ENCODE results near the gene CD69. TPM values are rescaled to one million over a fixed set of nuclear protein-coding genes. Genes with fewer than 3 reads are reported as not detected.
A peak's percentile ranks its signal among the peaks of the same experiment; 100 is the strongest.

Gene CD69
- total RNA-seq, 1 donor from 2014 or later: not detected

DNA sequence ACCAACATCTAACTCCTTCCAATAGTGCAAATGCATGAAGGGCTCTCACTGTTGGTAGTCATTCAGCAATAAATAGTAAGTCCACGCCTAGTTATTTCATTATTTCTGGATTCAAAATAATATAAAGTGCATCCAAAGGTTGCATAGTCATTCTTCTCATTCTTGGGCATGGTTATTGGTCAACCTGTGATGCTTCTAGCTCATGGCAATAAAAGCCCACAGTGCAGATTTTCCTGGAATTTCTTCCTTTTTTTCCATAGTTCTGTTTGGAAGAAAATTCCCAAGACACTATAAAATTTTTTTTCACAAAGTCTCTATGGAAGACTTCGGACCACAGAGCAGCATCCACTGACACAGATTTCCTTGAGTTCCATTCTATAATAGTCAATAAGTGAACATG, 7.6 kb downstream of the CD69 start:
- H3K9me3 Mint-ChIP-seq: no peaks in the 10 kb centered on the region
- no peak overlapping the region for H3K4me3 Mint-ChIP-seq
- no peaks in the 10 kb centered on the region for H3K36me3 ChIP-seq
- H3K27me3 ChIP-seq: no peaks in the 10 kb centered on the region
- H3K36me3 Mint-ChIP-seq: no peaks in the 10 kb centered on the region
- no peak overlapping the region for H2AFZ ChIP-seq (replicated peaks)
- H3K79me2 ChIP-seq (ENCODE audit: low read depth): no peaks in the 10 kb centered on the region
- no peaks in the 10 kb centered on the region for H3K4me1 ChIP-seq
- no peak for TF ChIP-seq CTCF (IDR thresholded peaks at IDR 0.05)
- no peak for TF ChIP-seq EZH2phosphoT487 (IDR thresholded peaks at IDR 0.05)
- no peak for TF ChIP-seq EZH2 (IDR thresholded peaks at IDR 0.05)
- H4K20me1 ChIP-seq (ENCODE audit: low read depth): no peaks in the 10 kb centered on the region
- H3K4me3 ChIP-seq: no peak overlapping the region
- H3K9me3 ChIP-seq (ENCODE audit: low read depth): no peaks in the 10 kb centered on the region
- H3K27me3 Mint-ChIP-seq (ENCODE audit: insufficient read depth, low read depth): no peaks in the 10 kb centered on the region
- H3K9ac ChIP-seq: no peak overlapping the region
- H3K4me2 ChIP-seq: no peak overlapping the region
- no peaks in the 10 kb centered on the region for H3F3A ChIP-seq (ENCODE audit: low read depth)
- H3K27ac Mint-ChIP-seq: no peak overlapping the region
- H3K27ac ChIP-seq: no peak overlapping the region
- H3K4me1 Mint-ChIP-seq: no peaks in the 10 kb centered on the region
- DNase-seq (ENCODE audit: low spot score): no peak

DNA sequence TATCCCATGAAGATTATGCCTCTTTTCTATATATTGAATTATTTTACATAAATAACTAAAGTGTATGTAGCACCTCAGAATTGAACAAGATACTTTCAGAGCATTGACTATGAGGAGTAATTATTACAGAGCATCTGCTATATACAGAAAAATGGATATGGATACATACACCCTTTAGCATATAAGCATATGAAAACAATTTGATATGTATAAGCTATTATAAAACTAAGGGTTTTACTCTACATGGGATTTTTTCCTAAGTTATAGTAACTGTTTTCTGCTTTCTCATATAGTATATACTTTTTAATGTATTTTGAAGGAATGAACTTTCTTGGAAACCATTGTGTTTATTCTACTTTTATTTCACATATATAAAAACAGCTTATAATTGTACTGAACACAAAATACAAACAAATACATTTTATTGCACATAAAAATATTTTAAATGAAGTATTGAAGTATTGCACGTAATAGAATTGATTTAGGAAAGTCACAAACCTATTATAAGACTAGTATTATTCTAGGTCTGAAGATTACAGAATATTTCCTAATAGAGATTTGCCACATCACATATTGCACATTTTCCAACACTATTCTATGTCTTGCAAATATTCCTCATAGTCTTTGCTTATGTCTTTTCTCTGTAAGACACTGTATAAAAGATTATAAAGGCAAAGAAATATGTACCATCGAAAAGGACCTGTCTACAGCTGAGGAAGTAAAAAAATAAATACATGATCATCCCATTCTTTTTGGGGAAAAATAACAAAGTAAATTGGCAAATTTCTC, 8.4 kb downstream of the CD69 start:
- no peaks in the 10 kb centered on the region for H3K79me2 ChIP-seq (ENCODE audit: low read depth)
- H3K27ac ChIP-seq: no peak overlapping the region
- no peak overlapping the region for H3K27ac Mint-ChIP-seq
- no peaks in the 10 kb centered on the region for H3F3A ChIP-seq (ENCODE audit: low read depth)
- H3K4me1 ChIP-seq: no peaks in the 10 kb centered on the region
- H4K20me1 ChIP-seq (ENCODE audit: low read depth): no peaks in the 10 kb centered on the region
- no peaks in the 10 kb centered on the region for H3K27me3 Mint-ChIP-seq (ENCODE audit: insufficient read depth, low read depth)
- H3K9ac ChIP-seq: no peak overlapping the region
- H3K4me3 ChIP-seq: no peak overlapping the region
- H3K4me1 Mint-ChIP-seq: no peaks in the 10 kb centered on the region
- no peak overlapping the region for H2AFZ ChIP-seq (replicated peaks)
- DNase-seq (ENCODE audit: low spot score): no peak
- no peaks in the 10 kb centered on the region for H3K27me3 ChIP-seq
- TF ChIP-seq CTCF (IDR thresholded peaks at IDR 0.05): no peak
- TF ChIP-seq EZH2phosphoT487 (IDR thresholded peaks at IDR 0.05): no peak
- TF ChIP-seq EZH2 (IDR thresholded peaks at IDR 0.05): no peak
- H3K36me3 ChIP-seq: no peaks in the 10 kb centered on the region
- no peaks in the 10 kb centered on the region for H3K9me3 ChIP-seq (ENCODE audit: low read depth)
- no peaks in the 10 kb centered on the region for H3K36me3 Mint-ChIP-seq
- H3K4me3 Mint-ChIP-seq: no peak overlapping the region
- H3K9me3 Mint-ChIP-seq: no peaks in the 10 kb centered on the region
- no peak overlapping the region for H3K4me2 ChIP-seq

GRCh38 chr12:9751204-9752144, 9.2 kb downstream of the CD69 start:
- Mint-ChIP-seq H3K27me3 (ENCODE audit: insufficient read depth, low read depth) (no peaks in the 10 kb centered on the region), H3K4me3 (no peak overlapping the region), H3K4me1 (no peaks in the 10 kb centered on the region), H3K9me3 (no peaks in the 10 kb centered on the region), H3K36me3 (no peaks in the 10 kb centered on the region), H3K27ac (no peak overlapping the region)
- peak; percentile 14 for DNase-seq (ENCODE audit: low spot score)
- Histone ChIP-seq H3K9me3 (ENCODE audit: low read depth) (no peaks in the 10 kb centered on the region), H3K4me1 (no peaks in the 10 kb centered on the region), H3K27ac (no peak overlapping the region), H3K9ac (no peak overlapping the region), H3K4me2 (no peak overlapping the region), H4K20me1 (ENCODE audit: low read depth) (no peaks in the 10 kb centered on the region), H3F3A (ENCODE audit: low read depth) (no peaks in the 10 kb centered on the region), H2AFZ (replicated peaks) (no peak overlapping the region), H3K36me3 (no peaks in the 10 kb centered on the region), H3K79me2 (ENCODE audit: low read depth) (no peaks in the 10 kb centered on the region), H3K4me3 (no peak overlapping the region), H3K27me3 (no peaks in the 10 kb centered on the region)
- no peak for TF ChIP-seq CTCF (IDR thresholded peaks at IDR 0.05)
- no peak for TF ChIP-seq EZH2phosphoT487 (IDR thresholded peaks at IDR 0.05)
- no peak for TF ChIP-seq EZH2 (IDR thresholded peaks at IDR 0.05)

Data from neural progenitor cell (in vitro differentiated cells).